HepG2 (cell line): ENCODE results near the gene MRPL3. TPM values are rescaled to one million over a fixed set of nuclear protein-coding genes. Genes with fewer than 3 reads are reported as not detected.

Experiments
- ATAC-seq: fragments of 200-7000 bp; cut with Tn5 transposase; 3 replicates; pipeline ENCODE4 v1.9.1; 2020; ENCODE audit warnings: mild to moderate bottlenecking, moderate library complexity
- BruUV-seq: library from RNA; stranded (reverse); fragments of 400-500 nt; replicated peaks from 2 replicates; lab custom pipeline; 2021; lab: Mats Ljungman, UMichigan
- CTCF ChIA-PET: fragments of 300-600 bp; formaldehyde crosslinking; extraction: SDS; loops from one replicate; lab custom pipeline; 2021; ENCODE audit warnings: low total read pairs, inconsistent platforms, low intra/inter-chr PET ratio; lab: Yijun Ruan, JAX
- POLR2A ChIA-PET: fragments of 350-600 bp; sonication (Branson Sonifier 250); formaldehyde crosslinking; loops from one replicate; lab custom pipeline; 2020; ENCODE audit warnings: antibody characterized with exemption, inconsistent platforms; lab: Yijun Ruan, JAX
- DNase-seq: peaks from one replicate; pipeline ENCODE4 v3.0.0-alpha.2; 2015; ENCODE audit warnings: low spot score
- FAIRE-seq: peaks from 3 replicates; lab custom pipeline; 2011; peaks lifted over from hg19 to GRCh38; lab: Jason Lieb, UNC
- H2AFZ ChIP-seq: one replicate; pipeline ENCODE4 v1.6.1; 2011; ENCODE audit warnings: low read length, inconsistent platforms
- H3K27ac ChIP-seq: fragments of 300-600 bp; 3 replicates; pipeline ENCODE4 v1.8.0; 2011; ENCODE audit warnings: mixed run types, mild to moderate bottlenecking, mixed read lengths, low read length, inconsistent platforms; ENCODE audit not compliant: insufficient read depth; ENCODE audit errors: extremely low read length
- H3K27me3 ChIP-seq, 2 experiments: fragments of 200-600 bp in 1 of 2; 2 replicates in 1 of 2; 3 replicates in 1 of 2; pipeline versions ENCODE4 v1.6.0 to v1.8.0; 2011; ENCODE audit warnings: low read length in 2 of 2, mild to moderate bottlenecking in 2 of 2, moderate library complexity in 2 of 2, inconsistent platforms in 1 of 2; ENCODE audit not compliant: insufficient read depth in 2 of 2, control insufficient read depth in 1 of 2
- H3K36me3 ChIP-seq, 2 experiments: fragments of 200-600 bp in 1 of 2; replicated peaks in 1 of 2; 2 replicates in 1 of 2; 3 replicates in 1 of 2; pipeline versions ENCODE4 v1.5.1 to v1.8.0; 2011; ENCODE audit warnings: low read length in 2 of 2, inconsistent platforms in 1 of 2; ENCODE audit not compliant: insufficient read depth in 2 of 2, control insufficient read depth in 1 of 2
- H3K4me1 ChIP-seq: 2 replicates; pipeline ENCODE4 v1.5.1; 2012; ENCODE audit warnings: low read length, inconsistent platforms; ENCODE audit not compliant: insufficient read depth
- H3K4me2 ChIP-seq: 2 replicates; pipeline ENCODE4 v1.6.0; 2011; ENCODE audit warnings: low read depth, low read length, inconsistent platforms
- H3K4me3 ChIP-seq, 3 experiments: fragments of 200-600 bp in 1 of 3; sonication (generic), shearing (Covaris generic) in 1 of 3; replicated peaks in 1 of 3; 2 replicates each; pipeline ENCODE4 v1.5.1; 2011 to 2016; ENCODE audit warnings: low read length in 3 of 3, inconsistent platforms in 2 of 3, low read depth in 2 of 3, mild to moderate bottlenecking in 2 of 3, control low read depth in 1 of 3, mixed read lengths in 1 of 3; ENCODE audit not compliant: insufficient read depth in 1 of 3
- H3K79me2 ChIP-seq: one replicate; pipeline ENCODE4 v1.6.1; 2011; ENCODE audit warnings: low read length, inconsistent platforms; ENCODE audit not compliant: insufficient read depth
- H3K9ac ChIP-seq: 2 replicates; pipeline ENCODE4 v1.6.0; 2011; ENCODE audit warnings: mild to moderate bottlenecking, low read depth, low read length, inconsistent platforms; ENCODE audit not compliant: insufficient read depth
- H3K9me3 ChIP-seq: 2 replicates; pipeline ENCODE4 v1.5.1; 2012; ENCODE audit warnings: mild to moderate bottlenecking, low read length
- H4K20me1 ChIP-seq: 2 replicates; pipeline ENCODE4 v1.6.0; 2011; ENCODE audit warnings: inconsistent platforms, mild to moderate bottlenecking, low read length, moderate library complexity; ENCODE audit not compliant: insufficient read depth
- NCOA5 ChIP-seq: sonication (generic); formaldehyde crosslinking; IDR thresholded peaks from 2 replicates; pipeline ENCODE4 v1.4.0; 2020; ENCODE audit warnings: missing genetic modification reagents
- RFX5 ChIP-seq: IDR thresholded peaks from 2 replicates; pipeline ENCODE4 v1.6.1; 2011; ENCODE audit warnings: low read depth, low read length, improper control_type of control experiment
- TEAD3 ChIP-seq: optimal IDR thresholded peaks from 2 replicates; pipeline ENCODE3; 2016; ENCODE audit warnings: borderline replicate concordance
- THAP11 ChIP-seq: IDR thresholded peaks from 2 replicates; pipeline ENCODE4 v1.6.1; 2016; ENCODE audit warnings: missing biosample characterization, missing genetic modification reagents
- ZNF317 ChIP-seq: sonication (generic); formaldehyde crosslinking; IDR thresholded peaks from 2 replicates; pipeline ENCODE4 v1.5.0; 2020; ENCODE audit warnings: mild to moderate bottlenecking, missing genetic modification reagents
- ZNF331 ChIP-seq: sonication (generic); formaldehyde crosslinking; IDR thresholded peaks from 2 replicates; pipeline ENCODE4 v1.4.0; 2020; ENCODE audit warnings: missing genetic modification reagents
- ZNF563 ChIP-seq: sonication (generic); formaldehyde crosslinking; IDR thresholded peaks from 2 replicates; pipeline ENCODE4 v1.8.0; 2022; ENCODE audit warnings: mild to moderate bottlenecking, moderate library complexity, missing genetic modification reagents
- ZNF7 ChIP-seq: IDR thresholded peaks from 2 replicates; pipeline ENCODE4 v1.6.1; 2016; ENCODE audit warnings: missing biosample characterization, missing genetic modification reagents
- WGBS: methylation state at CpG from one replicate; pipeline ENCODE4 v1.1.6; 2017; ENCODE audit warnings: low lambda C conversion rate; 5-methylcytosine and 5-hydroxymethylcytosine counted together
- in situ Hi-C: cut with HindIII; loops from 2 replicates; pipeline ENCODE4 v1.10.0; 2017; ENCODE audit warnings: low pct_unique_long_range_greater_than_20kb; ENCODE audit not compliant: extremely low pct_ligation_motif_present
- intact Hi-C: fragments of 100-400 bp; cut with micrococcal nuclease; formaldehyde crosslinking; loops from one replicate; pipeline ENCODE4 v1.10.0; 2022; ENCODE audit not compliant: unreplicated experiment
- polyA plus RNA-seq, 8 experiments: library from polyadenylated mRNA; depleted of rRNA in 3 of 8; stranded (reverse) in 7 of 8; unstranded in 1 of 8; fragments of >200 nt; fragmentation: Illumina TruSeq in 4 of 8; extraction: Trizol in 4 of 8; gene quantifications; 2 replicates each; pipeline versions ENCODE4 v1.2.1 to v1.2.3, GENCODE V29; 2011 to 2016; ENCODE audit warnings: low read depth in 4 of 8, missing spikeins in 1 of 8, mixed read lengths in 1 of 8; ENCODE audit not compliant: insufficient read depth in 1 of 8
- total RNA-seq, 5 experiments: library from RNA; depleted of rRNA; stranded (reverse); fragments of >200 nt; fragmentation: Illumina TruSeq; extraction: Trizol; gene quantifications; 2 replicates each; pipeline ENCODE4 v1.2.3, GENCODE V29; 2016; ENCODE audit warnings: low read depth in 1 of 5
- TF ChIP-seq, protein P1 (sequence below): IDR thresholded peaks from 2 replicates; pipeline ENCODE4 v1.6.1; 2012; ENCODE audit warnings: low read length, improper control_type of control experiment
- TF ChIP-seq, protein P2 (sequence below): sonication (generic); formaldehyde crosslinking; IDR thresholded peaks from 2 replicates; pipeline ENCODE4 v1.4.0; 2020; ENCODE audit warnings: missing genetic modification reagents
- TF ChIP-seq, protein P3 (sequence below): sonication (generic); formaldehyde crosslinking; IDR thresholded peaks from 2 replicates; pipeline ENCODE4 v1.8.1; 2023; ENCODE audit warnings: mild to moderate bottlenecking, missing genetic modification reagents, borderline replicate concordance

MRPL3 gene
- total and polyA plus RNA-seq, 2 of the 13 experiments (the other 11 are each of a cell fraction or from before 2014, with no cell fraction given), result 114 to 172 TPM

DNA sequence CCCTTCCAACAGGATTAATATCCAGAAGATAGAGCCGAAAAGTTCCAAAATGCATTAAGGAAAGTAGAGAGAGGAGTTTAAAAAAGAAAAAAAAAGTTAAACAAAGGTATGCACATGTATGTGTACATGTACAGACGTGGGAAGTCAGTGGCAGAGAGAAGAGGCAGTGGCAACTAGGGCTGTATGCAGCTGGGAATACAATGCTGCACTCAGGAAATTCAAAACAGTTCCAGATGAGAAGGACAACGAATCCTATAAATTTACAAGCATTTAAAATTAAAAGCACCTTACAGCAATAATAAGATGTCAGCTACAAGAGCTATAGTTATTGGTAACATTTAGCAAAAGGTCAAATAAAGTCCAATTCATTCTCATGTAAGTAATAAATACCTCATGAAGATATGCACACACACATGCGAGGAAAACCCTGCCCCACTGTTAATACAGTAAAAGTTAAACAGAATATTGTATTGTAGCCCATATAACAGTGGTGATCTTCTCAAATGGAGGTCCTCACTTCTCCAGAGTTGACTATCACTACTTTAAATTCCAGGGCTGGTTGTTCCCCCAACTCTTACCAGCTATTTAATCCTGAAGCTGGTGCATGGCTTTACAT lies 18.2 kb downstream of the MRPL3 start:
- FAIRE-seq (no peak), ATAC-seq (no peak), DNase-seq (no peak)
- TF ChIP-seq TEAD3 (CRISPR knock-in tag) (no peak), NCOA5 (CRISPR knock-in tag) (no peak), ZNF563 (CRISPR knock-in tag) (no peak), ZNF7 (CRISPR knock-in tag) (no peak), ZNF317 (CRISPR knock-in tag) (no peak), ZNF331 (CRISPR knock-in tag) (no peak), THAP11 (CRISPR knock-in tag) (no peak), RFX5 (no peak)
- TF ChIP-seq, protein P1, sequence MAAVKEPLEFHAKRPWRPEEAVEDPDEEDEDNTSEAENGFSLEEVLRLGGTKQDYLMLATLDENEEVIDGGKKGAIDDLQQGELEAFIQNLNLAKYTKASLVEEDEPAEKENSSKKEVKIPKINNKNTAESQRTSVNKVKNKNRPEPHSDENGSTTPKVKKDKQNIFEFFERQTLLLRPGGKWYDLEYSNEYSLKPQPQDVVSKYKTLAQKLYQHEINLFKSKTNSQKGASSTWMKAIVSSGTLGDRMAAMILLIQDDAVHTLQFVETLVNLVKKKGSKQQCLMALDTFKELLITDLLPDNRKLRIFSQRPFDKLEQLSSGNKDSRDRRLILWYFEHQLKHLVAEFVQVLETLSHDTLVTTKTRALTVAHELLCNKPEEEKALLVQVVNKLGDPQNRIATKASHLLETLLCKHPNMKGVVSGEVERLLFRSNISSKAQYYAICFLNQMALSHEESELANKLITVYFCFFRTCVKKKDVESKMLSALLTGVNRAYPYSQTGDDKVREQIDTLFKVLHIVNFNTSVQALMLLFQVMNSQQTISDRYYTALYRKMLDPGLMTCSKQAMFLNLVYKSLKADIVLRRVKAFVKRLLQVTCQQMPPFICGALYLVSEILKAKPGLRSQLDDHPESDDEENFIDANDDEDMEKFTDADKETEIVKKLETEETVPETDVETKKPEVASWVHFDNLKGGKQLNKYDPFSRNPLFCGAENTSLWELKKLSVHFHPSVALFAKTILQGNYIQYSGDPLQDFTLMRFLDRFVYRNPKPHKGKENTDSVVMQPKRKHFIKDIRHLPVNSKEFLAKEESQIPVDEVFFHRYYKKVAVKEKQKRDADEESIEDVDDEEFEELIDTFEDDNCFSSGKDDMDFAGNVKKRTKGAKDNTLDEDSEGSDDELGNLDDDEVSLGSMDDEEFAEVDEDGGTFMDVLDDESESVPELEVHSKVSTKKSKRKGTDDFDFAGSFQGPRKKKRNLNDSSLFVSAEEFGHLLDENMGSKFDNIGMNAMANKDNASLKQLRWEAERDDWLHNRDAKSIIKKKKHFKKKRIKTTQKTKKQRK, result no peak
- TF ChIP-seq, protein P2, sequence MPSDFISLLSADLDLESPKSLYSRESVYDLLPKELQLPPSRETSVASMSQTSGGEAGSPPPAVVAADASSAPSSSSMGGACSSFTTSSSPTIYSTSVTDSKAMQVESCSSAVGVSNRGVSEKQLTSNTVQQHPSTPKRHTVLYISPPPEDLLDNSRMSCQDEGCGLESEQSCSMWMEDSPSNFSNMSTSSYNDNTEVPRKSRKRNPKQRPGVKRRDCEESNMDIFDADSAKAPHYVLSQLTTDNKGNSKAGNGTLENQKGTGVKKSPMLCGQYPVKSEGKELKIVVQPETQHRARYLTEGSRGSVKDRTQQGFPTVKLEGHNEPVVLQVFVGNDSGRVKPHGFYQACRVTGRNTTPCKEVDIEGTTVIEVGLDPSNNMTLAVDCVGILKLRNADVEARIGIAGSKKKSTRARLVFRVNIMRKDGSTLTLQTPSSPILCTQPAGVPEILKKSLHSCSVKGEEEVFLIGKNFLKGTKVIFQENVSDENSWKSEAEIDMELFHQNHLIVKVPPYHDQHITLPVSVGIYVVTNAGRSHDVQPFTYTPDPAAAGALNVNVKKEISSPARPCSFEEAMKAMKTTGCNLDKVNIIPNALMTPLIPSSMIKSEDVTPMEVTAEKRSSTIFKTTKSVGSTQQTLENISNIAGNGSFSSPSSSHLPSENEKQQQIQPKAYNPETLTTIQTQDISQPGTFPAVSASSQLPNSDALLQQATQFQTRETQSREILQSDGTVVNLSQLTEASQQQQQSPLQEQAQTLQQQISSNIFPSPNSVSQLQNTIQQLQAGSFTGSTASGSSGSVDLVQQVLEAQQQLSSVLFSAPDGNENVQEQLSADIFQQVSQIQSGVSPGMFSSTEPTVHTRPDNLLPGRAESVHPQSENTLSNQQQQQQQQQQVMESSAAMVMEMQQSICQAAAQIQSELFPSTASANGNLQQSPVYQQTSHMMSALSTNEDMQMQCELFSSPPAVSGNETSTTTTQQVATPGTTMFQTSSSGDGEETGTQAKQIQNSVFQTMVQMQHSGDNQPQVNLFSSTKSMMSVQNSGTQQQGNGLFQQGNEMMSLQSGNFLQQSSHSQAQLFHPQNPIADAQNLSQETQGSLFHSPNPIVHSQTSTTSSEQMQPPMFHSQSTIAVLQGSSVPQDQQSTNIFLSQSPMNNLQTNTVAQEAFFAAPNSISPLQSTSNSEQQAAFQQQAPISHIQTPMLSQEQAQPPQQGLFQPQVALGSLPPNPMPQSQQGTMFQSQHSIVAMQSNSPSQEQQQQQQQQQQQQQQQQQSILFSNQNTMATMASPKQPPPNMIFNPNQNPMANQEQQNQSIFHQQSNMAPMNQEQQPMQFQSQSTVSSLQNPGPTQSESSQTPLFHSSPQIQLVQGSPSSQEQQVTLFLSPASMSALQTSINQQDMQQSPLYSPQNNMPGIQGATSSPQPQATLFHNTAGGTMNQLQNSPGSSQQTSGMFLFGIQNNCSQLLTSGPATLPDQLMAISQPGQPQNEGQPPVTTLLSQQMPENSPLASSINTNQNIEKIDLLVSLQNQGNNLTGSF (CRISPR knock-in tag), result no peak
- TF ChIP-seq, protein P3, sequence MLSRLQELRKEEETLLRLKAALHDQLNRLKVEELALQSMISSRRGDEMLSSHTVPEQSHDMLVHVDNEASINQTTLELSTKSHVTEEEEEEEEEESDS (CRISPR knock-in tag), result no peak
- Histone ChIP-seq H3K27ac (no peak overlapping the region), H3K4me2 (no peak overlapping the region), H2AFZ (no peak overlapping the region), H3K27me3 (no peaks in the 10 kb centered on the region), H3K9ac (no peak overlapping the region), H3K4me1 (no peaks in the 10 kb centered on the region), H3K79me2 (peaks cover 2% of the 10 kb centered on the region), H3K9me3 (no peaks in the 10 kb centered on the region), H3K4me3 (no peak overlapping the region), H3K36me3 (peaks cover 3 to 38% of the 10 kb centered on the region in 2 experiments; a peak in 4 of 5 replicates), H4K20me1 (no peaks in the 10 kb centered on the region)
- POLR2A ChIA-PET, result no interaction called here
- BruUV-seq, result no TSS peak
- in situ Hi-C loops (loop anchor here (25.0 kb wide), 1 partner anchor 447 kb away; the partner anchor contains the start of genes ASTE1 and NEK11), intact Hi-C loops (loop anchor here (5.0 kb wide), 1 partner anchor 102 kb away; the partner anchor contains the start of gene NUDT16)
- CTCF ChIA-PET, result no interaction called here
- 95% methylated on average over 4 of the region's 4 CpGs for WGBS
